ENCODE results near the gene LRRC17.
"Not testable (repeated sequence)": the region's sequence is repeated elsewhere in the genome, so short reads cannot be mapped to it uniquely, and the experiment has no call there.

The LRRC17 gene

DNA sequence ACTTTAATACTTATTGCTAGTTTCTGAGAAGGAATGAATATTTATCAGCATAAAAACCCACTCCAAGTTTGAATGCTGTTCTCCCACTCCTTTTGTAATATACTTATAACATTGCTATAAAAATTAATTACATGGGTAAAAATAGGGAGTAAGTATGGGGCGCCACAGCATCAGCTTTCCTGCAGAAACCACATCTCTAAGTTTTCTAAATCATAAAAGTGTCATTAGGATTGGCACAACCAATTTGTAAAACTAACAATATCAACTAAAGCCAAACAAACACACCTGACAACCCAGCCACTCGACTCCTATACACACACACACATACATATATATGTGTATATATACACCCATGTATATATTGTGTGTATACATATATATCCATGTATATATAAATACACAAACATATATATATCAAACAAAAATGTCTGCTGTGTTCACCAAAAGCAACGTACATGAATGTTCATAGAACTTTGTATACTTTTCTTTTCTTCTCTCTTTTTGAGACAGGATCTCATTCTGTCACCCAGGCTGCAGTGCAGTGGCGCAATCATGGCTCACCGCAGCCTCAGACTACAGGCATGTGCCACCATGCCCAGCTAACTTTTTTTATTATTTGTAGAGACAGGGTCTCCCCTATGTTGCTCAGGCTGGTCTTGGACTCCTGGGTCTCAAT, 14.8 kb upstream of the LRRC17 start:
- DNase-seq: no peak

DNA sequence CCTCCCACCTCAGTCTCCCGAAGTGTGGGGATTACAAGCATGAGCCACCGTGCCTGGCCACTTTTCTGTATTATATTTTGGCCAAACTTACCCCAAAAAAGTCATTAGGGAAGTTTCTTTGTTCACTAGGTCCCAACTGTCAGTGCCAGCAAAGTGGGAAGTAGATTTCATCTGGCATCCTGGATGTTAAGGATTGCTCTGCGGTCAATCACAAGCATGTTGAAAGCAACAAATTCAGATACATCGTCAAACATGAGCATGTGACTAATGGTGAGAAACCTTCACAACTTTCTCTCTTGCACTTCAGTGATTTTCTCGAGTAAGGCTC, 14.3 kb upstream of the LRRC17 start:
- DNase-seq: no peak

GRCh38 chr7:102902052-102902451, 10.7 kb upstream of the LRRC17 start:
- DNase-seq: not testable (repeated sequence)

DNA sequence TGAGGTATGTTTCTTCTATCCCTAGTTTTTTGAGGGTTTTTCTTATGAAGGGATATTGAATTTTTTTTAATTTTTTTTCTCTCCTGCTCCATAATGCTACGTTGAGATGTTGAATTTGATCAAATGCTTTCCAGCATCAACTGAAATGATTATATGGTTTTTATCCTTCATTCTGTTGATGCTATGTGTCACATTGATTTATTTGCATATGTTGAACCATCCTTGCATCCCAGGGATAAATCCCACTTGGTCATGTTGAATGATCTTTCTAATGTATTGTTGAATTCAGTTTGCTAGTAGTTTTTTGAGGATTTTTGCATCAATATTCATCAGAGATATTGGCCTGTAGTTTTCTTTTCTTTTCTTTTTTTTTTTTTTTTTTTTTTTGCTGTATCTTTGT, 9.2 kb upstream of the LRRC17 start:
- DNase-seq: not testable (repeated sequence)

- DNase-seq: no peak
Observed at GRCh38 chr7:102908676-102909075, 4.1 kb upstream of the LRRC17 start.

DNA sequence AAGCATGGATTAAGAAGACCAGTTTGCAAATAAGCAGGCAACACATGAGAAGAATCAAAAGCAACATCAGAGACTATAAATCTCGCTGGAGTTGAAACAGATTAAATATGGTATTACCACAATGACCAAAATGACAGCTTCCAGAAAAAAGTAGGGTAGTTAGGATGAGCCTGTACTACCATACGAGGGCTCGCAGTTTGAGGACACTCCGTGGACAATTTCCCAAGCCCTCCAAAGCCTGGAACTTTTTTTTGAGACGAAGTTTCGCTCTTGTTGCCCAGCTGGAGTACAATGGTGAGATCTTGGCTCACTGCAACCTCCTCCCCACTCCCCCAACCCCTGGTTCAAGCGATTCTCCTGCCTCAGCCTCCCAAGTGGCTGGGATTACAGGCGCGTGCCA, 1.0 kb downstream of the LRRC17 start:
- no peak for DNase-seq

DNA sequence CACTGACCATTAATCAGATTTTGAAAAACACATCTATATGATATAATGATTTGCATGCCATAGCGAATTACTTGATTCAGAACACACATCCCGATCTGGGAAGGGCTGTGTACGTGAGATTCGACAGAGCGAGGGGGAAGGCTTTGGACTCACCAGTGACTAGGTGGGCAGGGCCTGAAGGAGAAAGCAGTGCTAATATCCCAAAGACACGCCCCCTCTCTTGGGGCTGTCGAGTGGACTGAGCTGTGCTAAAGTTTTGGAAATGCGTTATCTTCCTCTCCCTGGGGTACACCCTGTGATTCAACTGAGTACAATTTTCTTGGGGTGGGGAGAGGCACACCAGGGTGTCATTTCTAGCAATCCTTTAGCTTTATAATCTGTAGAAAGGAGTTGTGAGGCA, 1.8 kb downstream of the LRRC17 start:
- DNase-seq: no peak

DNA sequence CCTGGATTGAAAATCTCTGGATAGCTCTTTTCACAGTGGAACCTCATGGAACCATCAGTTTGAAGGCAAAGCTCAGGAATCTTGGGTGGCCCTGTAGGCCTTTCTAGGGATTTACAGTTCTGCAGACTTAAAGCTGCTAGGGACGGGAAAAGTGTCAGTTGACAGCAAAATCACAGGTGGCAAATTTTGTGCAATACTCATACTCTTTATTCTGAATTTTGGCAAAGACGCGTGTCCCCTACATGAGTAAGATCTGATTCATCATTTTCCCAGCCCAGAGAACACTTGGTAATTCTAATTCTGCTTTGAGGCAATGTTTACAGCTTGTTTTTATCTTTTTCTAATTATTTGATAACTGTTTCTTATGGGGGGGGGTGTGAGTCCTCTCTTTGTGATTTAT, 3.6 kb downstream of the LRRC17 start:
- no peak for DNase-seq

- no peak for DNase-seq
Observed at GRCh38 chr7:102916881-102917280, 4.1 kb downstream of the LRRC17 start.

- no peak for DNase-seq
Observed at GRCh38 chr7:102917436-102918353, 4.9 kb downstream of the LRRC17 start.

DNA sequence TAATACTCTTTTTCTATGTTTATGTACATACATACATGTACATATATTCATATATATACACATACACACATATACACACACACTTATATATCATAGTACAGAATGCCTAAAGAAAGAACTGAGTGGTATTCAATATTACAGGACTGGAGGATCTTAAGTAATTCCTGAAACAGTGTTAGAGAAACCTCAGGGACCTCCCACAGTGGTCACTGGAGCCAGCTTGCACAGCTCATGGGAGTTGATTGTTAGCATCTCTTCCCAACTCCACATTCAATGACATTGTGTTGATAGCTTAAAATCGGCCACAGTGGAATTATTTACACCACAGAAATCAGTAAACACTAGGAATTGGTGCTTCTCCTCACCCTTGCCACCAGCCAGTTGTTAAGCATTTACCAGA, 6.0 kb downstream of the LRRC17 start:
- DNase-seq: no peak

DNA sequence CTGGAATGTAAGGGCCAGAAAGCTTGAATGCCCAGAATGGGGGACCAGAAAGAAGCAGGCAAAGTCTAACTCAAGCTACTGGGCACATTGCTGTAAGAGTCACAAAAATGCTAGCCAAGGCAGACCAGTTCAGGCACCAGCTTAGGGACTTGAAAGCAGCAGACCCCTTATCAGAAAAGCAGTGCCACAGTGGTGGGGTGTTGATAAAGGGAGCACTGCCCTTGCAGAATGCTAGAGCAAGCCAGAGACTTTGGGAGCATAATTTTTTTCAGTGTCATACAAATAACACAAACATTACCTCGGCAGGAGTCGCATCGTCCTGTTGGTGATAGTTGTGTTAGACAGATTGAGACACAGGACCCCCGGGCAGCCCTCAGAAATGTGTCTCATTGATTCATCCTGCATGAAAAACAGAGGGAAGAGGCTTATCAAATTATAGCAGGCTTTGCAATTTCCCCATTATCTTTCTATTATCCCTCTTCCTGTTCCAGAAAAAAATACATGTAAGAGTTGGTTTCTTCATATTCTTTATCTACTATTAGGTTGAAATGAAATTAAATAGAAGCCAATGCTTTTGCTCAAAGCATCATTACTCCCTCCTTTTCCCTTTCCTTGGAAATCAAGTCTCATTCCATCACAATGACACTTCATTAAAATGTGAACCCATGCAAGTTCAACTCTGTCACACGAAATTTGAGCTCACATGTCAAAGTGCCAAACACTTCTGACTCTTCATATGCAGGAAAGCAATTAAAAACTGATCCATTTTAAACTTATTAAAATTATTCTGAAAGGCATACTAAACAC, 13.4 kb downstream of the LRRC17 start:
- DNase-seq: no peak

GRCh38 chr7:102926783-102927140, 14.0 kb downstream of the LRRC17 start:
- no peak for DNase-seq

DNA sequence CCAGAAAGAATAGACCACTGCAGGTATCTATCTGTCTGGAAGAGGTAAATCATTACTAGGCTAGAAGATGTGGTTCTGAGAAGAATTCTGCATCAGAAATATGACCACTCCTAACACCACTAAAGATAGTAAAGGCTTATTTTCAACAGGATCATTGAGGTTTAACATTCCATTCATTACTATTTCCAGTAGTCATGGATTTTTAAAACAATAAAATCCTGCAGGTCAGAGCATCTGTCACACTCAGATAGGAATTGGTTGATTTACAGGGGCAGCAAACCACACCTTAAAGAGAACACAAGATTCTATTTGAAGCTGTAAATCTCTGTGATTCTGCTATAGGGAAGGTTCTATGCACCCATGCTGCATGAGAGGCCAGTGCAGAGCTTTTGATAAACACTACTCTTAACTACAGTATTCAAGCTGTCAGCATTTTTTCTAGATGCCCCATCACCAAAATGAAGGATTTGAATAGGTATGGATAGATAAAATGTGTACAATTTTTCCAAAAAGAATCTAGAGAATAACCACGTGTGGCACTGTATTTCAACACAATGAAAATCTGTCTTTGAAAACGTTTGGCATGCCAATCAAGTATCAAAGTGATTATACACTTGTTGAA, 14.6 kb downstream of the LRRC17 start:
- no peak for DNase-seq

DNA sequence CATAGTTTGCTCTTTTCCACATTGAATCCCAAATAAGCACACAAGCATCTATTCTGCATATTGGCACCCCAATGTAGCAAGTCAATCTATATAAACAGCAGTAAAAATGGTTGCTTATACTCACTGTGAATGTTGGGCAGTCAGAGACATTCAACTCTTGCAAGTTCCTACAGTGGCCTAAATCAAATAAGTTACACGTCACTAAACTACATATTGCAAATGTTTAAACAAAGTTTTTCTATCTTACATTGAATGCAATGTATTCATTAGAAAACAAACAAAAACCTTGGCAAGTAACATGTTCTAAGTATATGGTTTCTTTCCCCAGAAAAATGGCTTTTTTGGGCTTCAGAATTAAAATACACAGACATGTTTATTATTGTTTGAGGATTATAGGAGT, 19.0 kb downstream of the LRRC17 start:
- no peak for DNase-seq

GRCh38 chr7:102933763-102934162, 21.0 kb downstream of the LRRC17 start:
- DNase-seq: no peak

DNA sequence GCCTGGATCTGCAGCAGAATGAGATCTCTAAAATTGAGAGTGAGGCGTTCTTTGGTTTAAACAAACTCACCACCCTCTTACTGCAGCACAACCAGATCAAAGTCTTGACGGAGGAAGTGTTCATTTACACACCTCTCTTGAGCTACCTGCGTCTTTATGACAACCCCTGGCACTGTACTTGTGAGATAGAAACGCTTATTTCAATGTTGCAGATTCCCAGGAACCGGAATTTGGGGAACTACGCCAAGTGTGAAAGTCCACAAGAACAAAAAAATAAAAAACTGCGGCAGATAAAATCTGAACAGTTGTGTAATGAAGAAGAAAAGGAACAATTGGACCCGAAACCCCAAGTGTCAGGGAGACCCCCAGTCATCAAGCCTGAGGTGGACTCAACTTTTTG, 21.4 kb downstream of the LRRC17 start:
- DNase-seq: no peak

DNA sequence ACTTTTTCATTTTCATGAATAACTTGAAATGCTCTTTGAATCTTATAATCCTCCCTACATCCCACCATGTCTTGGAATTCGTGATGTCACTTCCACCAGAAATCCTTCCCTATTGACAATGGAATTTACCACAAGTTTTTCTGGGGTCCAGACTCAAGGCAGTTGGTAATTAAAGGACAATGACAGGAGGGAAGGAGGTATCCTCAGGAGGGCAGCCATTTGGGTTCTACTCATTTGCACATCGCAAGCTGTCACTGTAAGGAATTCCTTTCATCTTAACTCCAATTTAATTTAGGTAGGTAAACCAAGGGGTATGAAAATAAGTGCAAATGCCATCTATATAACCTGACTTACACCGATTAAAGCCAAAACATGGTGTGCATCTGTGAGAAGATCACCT, 21.9 kb downstream of the LRRC17 start:
- DNase-seq: no peak

DNA sequence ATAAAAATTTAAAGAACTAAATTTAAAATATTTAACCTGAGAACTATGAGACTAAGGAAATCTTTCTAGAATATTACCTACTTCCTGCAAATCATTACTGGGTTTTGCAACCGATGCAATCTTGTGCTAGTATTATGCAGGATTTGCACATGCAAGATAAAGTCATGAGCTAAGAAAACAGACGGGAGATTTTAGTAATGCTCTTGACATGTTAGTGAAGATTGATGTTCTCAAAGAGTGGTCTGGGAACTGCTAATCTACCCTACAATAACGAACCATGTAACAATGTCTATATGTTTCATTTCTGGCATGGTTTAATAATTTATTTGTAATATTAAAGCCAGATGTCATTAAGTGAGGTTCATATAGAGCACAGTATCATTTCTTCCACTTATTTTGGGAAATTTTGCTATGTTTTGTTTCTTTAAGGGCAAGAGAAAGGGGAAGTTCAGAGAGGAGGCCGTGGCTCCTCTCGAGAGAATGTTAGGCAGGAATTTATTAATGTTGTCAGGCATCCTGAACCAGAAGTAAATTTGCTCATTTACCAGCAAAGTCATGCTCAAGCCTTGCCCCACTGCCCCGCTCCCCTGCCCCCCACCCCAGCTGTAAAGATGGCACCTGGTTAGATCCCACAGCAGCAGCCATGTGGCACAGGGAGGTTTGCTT, 22.8 kb downstream of the LRRC17 start:
- DNase-seq: no peak

GRCh38 chr7:102938679-102939078, 25.9 kb downstream of the LRRC17 start:
- DNase-seq: no peak

DNA sequence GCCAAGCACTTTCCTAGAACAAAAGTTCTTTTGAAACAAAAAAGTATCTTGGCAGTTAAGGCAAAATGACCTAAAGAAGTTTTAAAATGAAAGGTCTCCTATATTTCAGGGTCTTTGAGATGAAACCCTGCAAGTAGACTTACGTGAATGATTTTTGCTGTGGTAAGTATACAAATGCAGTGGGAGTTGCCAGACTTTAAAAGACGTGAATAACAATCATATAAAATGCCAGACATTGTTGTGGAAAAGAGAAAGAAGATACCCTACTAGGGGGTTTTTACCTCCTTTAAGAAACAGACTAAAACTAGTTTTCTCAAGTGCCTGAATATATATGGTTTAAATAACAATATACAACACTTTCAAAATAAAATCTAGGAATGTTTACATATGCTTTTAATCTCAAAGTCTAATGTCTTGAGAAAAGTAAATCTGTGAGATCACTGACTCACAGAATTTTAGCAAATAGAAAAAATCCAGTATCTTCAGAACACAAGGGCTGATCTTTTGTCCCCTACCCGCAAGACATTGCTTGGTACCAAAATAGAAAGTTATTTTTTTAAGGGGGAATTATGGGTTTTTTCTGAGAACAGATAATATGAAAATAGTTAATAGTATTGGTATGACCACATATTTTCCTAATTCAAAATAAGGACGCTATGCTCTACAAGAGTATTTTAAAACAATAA, 29.5 kb downstream of the LRRC17 start:
- DNase-seq: no peak

DNA sequence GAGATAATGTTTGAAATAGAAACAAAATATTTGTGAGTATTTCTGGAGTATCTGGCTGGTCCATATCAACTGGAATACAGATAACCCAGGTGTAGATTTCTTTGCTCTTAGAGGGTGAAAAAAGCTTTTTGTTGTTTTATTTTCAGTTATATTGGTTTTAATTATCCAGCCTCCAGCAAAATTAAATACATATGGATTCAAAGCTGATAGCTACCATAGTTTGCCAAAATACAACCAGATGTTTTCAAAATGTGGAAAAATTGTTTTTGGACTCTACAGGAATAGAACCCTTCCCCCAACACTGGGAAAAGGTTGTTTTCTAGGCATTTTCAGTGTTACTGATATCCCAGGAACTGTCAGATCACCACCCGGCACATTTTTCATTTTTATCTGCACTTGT, 30.1 kb downstream of the LRRC17 start:
- no peak for DNase-seq
